Activated T-cell treated with anti-CD3 and anti-CD28 coated beads, Interleukin-2, amount 50 U/mL, for 1 hour (primary cell): ENCODE data around the gene LDLRAD3.

ENCODE experiments used
- DNase-seq: peaks from one replicate; pipeline ENCODE4 v3.0.0-alpha.2; 2020

LDLRAD3 gene

DNA sequence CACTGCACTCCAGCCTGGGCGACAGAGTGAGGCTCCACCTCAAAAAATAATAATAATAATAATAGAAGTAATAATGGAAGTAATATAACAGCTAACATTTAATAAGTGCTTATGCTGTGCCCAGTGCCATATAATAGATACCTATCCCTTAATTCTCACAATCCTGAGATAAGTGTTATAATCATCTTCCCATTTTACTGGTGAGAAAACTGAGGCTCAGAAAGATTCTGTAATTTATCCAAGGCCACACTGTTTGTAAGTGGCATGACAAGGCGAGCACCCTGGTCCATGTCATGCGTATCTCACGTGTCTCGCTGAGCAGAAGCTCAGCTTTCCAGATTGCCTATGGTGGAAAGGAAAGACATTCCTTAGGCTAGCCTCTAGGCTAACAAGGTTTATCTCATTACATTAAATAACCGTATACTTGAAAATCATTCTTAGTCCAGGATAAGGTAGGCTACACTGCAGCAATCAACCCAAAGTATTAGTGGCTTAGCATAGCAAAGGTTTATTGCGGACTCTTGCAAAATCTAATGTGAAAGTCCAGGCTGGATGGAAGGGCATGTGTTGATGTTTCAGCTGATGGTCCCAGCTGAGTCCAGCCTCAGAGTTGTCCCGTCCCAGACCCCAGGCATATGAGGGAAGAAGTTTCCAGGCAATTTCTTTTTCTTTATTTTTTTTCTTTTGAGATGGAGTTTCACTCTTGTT is 15.0 kb upstream of the LDLRAD3 start:
- DNase-seq: no peak

DNA sequence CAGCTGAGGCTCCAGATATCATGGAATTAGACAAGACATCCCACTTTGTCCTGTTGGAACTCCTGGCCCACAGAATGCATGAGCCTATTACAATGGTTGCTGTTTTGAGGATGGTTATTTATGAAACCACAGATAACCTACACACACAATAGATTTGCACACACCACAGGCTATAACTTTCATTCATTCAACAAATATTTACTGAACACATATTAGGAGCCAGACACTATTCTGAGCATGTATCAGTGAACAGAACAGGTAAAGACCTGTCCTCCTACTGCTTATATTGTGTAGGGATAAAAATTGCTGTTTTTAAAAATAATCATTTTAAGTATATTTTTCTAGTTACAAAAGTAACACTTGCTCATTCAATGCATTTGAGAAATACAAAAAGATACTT is 13.4 kb upstream of the LDLRAD3 start:
- DNase-seq: no peak

DNA sequence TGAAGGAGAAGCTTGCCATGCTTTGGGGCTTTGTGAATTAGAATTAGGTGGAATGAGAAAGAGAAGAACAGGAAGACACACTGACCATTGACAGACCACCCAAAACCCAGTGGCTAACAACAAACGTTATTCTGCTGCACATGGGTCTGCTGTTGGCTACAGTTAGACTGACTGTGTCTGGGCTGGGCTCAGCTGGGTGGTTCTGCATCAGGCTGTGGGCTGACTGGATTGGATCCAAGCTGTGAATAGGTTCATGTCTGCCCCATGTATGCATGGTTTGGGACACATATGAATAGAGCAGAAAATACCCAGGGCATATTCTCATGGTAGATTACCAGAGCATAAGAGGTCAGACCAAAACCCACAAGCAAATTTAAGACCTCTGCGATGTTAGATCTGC is 11.7 kb upstream of the LDLRAD3 start:
- no peak for DNase-seq

DNA sequence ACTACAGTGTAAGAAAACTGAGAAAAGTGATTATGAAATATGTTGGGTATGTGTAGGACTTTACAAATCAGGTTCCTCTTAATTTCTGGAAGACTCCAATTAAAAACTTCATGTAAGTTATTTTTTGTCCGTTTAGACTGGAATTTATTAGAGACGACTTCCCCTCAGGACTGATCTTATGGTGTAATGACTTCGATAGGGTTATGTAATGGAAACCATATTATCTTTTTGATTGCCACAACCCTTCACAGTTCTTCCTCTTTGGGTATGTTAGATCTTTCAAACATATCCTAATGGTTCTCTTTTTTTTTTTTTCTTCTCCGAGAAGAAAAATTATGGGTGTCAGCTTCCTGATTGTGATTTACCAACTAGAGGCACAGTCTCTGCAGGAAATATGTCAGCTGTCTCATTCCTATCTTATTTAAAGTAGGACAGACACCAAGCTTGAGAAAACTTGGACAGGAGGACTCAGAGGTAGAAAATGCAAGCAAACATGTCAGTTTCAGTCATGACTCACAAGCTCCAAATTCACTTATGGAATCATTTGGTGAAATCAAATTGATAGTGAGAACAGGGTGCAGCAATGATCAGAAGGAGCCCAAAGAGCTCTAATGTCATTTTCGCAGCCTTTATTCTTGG is 11.1 kb upstream of the LDLRAD3 start:
- no peak for DNase-seq

DNA sequence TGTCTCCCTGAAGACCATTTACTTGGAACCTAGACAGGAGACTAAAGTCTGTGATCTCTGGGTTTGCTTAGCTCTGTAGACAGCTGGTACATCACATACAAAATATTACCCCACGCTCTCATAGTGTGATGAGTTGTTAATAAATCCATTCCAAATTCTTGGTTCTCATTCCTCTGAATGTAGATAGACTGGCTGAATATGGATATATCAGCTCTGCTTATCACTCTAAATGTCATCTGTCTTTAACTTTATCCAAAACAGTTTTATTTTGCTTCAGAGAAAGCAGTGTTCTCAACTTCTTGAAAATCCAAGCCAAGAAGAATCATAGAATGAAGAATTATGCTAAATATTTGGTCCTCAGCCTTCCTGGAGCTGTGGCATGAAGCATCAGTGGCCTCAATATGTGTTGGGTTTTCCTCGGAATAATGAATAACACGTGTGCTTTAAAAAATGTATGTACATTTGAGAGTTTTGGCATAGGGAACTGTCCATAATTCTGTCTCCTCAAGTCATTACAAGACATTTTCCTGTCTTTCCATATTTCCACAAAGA is 10.5 kb upstream of the LDLRAD3 start:
- no peak for DNase-seq

DNA sequence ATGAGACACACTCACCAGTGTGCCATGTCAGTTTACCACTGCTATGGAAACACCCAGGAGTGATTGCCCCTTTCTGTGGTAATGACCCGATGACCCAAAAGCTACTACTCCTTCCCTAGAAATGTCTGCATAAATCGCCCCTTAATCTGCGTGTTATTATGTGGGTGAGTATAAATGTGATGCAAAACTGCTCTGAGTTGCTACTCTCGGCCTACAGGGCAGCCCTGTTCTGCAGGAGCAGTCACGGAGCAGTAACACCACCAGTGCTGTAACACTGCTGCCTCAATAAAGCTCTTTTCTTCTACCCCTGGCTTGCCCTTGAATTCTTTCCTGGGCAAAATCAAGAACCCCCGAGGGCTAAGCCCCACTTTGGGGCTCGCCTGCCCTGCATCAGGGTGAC is 9.6 kb upstream of the LDLRAD3 start:
- DNase-seq: no peak

DNA sequence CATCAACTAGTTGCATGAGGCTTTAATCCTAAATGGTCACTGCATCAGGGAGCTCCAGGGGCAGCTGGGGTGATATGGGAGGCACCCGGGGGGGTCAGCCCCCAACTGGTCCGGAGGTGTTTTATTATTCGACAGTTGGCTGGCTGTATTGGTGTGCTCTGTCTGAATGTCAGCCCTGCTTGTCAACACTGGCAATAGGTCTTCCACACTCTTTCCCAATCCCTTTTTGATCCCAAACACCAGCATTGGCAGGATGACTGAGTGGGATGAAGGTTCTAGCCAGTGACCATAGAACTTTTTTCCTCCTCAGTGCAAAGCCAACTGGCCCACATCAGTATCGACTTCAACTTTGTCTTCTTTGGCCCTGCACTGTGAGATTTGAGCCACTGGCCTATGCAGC is 8.9 kb upstream of the LDLRAD3 start:
- no peak for DNase-seq

- no peak for DNase-seq
Measured at GRCh38 chr11:35935390-35935789, 8.5 kb upstream of the LDLRAD3 start.

GRCh38 chr11:35937111-35937510 is 6.8 kb upstream of the LDLRAD3 start:
- no peak for DNase-seq

- DNase-seq: no peak
Measured at GRCh38 chr11:35937700-35938099, 6.2 kb upstream of the LDLRAD3 start.

GRCh38 chr11:35938231-35938630 is 5.6 kb upstream of the LDLRAD3 start:
- DNase-seq: no peak

DNA sequence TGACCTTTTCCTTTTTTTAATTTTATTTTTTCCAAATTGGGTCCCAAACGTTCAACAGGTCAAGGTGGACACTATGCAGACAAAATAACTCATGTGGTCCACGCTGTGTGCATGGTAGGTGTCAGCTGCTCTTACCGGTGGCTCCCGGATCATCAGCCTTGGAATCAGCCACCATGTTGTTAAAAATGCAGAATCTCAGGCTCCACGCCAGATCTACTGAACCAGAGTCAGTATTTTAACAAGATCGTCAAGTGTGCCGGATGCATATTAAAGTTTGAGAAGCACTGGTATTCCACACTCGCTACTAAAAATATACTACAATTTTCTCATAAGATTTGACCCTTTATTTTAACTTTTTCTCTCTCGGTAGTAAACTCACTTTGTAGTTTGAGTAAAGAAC is 553 bp upstream of the LDLRAD3 start:
- no peak for DNase-seq

GRCh38 chr11:35944503-35945136 is 758 bp downstream of the LDLRAD3 start:
- DNase-seq: no peak

DNA sequence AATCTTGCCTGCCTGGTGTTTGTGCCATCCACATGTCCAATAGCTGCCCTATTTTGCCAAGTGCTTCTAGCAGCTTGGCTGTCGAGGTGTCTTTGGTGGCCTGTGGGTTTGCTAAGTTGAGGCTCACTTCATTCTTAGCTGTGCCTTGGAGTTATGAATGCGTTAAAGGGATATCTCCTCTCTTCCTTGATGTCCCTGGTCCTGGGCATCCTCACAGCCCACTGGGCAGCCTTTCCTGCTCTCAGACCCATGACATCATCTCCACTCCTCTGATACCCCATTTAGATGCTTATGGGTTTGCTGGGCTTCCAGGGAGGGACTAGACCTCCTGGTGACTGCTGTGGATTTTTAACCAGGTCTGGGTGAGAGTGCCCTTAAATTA is 1.3 kb downstream of the LDLRAD3 start:
- no peak for DNase-seq

- DNase-seq: no peak
Measured at GRCh38 chr11:35946766-35947165, 2.9 kb downstream of the LDLRAD3 start.

- no peak for DNase-seq
Measured at GRCh38 chr11:35947437-35947836, 3.6 kb downstream of the LDLRAD3 start.

DNA sequence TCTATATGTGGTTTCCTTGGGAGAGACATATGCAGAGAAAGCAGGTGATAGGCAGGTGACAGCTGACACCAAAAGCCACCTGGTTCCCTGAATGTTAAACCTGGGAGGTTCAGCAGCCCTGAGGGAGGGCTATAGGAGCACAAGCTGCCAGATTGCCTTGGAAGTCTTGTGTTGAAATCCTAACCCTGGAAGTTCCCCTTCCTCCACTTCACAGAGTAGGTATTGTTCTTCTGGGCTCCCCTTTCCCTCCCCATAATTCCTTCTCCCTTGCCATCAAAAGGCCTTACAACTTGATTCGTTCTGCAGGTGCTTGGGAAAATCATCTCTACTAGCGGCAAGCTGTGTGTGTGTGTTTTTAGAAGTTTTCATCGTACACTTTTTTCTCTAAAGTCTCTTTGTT is 5.4 kb downstream of the LDLRAD3 start:
- no peak for DNase-seq

DNA sequence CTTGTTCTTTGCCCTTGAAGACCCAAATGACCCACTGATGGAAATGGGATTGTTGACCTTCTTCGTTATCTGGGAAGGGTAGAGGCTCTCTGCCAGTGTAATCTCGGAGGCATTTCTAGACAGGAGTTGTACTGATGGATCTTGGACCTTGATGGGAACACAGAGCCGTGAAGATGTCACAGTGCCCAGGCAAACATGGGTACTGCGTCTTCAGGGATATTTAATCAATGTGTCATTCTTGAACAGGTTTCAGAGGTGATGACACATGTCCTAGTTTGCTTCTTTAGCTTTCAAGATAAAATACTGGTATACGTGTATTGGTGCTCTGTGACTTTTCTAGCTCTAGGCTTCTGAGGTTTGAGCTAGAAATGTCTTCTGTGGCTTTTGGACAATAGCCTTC is 6.2 kb downstream of the LDLRAD3 start:
- DNase-seq: no peak

- DNase-seq: no peak
Measured at GRCh38 chr11:35951680-35952079, 7.8 kb downstream of the LDLRAD3 start.

DNA sequence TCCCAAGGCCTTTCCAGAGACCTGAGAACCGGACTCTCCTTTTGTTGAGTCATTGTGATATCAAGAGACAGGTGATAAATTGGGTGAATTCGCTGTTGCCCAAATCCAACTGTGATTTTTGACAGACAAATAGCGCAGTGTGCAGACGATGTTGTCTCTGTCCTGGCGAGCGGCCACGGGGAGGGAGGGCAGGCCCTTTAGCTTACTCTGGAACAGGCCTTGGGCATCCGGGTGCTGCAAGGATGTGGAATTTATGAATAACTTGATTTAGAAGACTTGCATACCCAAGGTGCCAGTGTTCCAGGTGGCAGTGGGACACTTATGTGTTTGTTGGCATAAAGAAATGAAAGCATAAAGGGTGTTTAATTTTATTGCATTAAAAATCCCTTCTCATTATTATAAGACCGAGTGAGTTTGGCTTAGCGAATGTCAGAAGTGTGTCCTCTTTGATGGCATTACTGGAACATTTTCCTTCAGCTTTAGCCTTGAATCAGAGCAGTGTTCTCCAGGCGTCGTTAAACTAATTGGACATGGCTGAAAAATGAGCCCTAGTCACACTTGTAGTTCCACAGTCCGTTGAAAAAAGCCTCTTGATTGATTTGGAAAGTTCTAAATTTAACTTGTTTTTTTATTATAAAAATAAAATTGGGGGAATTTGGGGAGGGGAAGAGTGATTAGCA is 9.4 kb downstream of the LDLRAD3 start:
- DNase-seq: no peak

DNA sequence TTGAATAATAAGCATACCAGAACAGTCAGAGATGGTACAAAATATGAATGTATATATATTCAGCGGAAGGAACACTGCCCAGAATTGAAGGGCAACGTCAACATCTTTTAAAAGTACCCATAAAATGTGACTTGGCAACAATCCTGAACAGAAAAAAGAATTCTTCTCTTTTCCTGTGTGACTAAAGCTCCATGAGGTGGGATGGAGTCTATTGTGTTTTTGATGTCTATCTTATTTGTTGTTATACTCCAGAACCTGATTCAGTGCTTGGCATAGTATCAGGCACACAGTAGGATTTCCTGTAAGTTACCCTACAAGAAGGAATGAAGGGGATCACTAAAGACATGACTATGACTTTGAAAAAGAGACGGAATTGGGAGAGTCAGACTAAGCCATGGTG is 10.3 kb downstream of the LDLRAD3 start:
- no peak for DNase-seq

- no peak for DNase-seq
Measured at GRCh38 chr11:35955636-35956035, 11.8 kb downstream of the LDLRAD3 start.

DNA sequence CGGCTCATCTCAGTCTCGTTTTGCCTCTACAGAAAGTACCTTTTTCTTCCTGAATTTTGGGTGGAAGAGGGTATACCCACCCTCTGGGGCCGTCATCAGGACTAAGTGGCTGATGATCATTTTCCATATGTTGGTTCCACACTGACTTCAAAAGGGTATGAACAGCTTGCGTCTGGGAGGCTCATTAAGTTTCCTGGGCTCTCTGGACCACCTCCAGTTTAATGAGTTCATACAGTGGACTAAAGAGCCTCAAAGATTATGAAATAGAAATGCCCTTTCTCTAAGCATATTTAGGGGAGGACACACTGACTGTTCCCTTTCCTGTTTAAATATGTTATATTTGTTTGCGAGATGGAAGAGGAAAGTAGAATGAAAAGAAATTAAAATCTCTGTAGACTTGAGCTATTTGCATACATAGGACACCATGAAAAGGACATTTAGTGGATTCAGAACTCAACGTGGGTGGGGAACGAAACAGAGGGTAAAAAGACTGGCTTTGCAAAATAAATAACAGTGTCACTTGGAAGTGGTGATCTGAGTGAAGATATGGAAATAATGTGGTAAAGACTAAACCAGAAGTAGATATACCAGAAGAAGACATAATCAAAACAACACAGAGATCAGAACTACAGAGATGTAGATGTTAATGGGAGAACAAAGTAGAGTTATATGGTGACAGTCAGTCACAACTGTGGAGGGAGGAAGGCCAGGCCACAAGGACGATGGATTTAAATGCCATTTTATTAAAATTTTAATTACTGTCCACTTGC is 18.7 kb downstream of the LDLRAD3 start:
- DNase-seq: no peak
